HepG2 (cell line): ENCODE data around the gene CYP2A6. TPM values are rescaled to one million over a fixed set of nuclear protein-coding genes. Genes with fewer than 3 reads are reported as not detected.

Experiments
- ATAC-seq: fragments of 200-7000 bp; cut with Tn5 transposase; 3 replicates; pipeline ENCODE4 v1.9.1; 2020; ENCODE audit warnings: mild to moderate bottlenecking, moderate library complexity
- BruUV-seq: library from RNA; stranded (reverse); fragments of 400-500 nt; replicated peaks from 2 replicates; lab custom pipeline; 2021; lab: Mats Ljungman, UMichigan
- CTCF ChIA-PET: fragments of 300-600 bp; formaldehyde crosslinking; extraction: SDS; loops from one replicate; lab custom pipeline; 2021; ENCODE audit warnings: low total read pairs, inconsistent platforms, low intra/inter-chr PET ratio; lab: Yijun Ruan, JAX
- POLR2A ChIA-PET: fragments of 350-600 bp; sonication (Branson Sonifier 250); formaldehyde crosslinking; loops from one replicate; lab custom pipeline; 2020; ENCODE audit warnings: antibody characterized with exemption, inconsistent platforms; lab: Yijun Ruan, JAX
- DNase-seq: peaks from one replicate; pipeline ENCODE4 v3.0.0-alpha.2; 2015; ENCODE audit warnings: low spot score
- FAIRE-seq: peaks from 3 replicates; lab custom pipeline; 2011; peaks lifted over from hg19 to GRCh38; lab: Jason Lieb, UNC
- H2AFZ ChIP-seq: one replicate; pipeline ENCODE4 v1.6.1; 2011; ENCODE audit warnings: low read length, inconsistent platforms
- H3K27ac ChIP-seq: fragments of 300-600 bp; 3 replicates; pipeline ENCODE4 v1.8.0; 2011; ENCODE audit warnings: mixed run types, mild to moderate bottlenecking, mixed read lengths, low read length, inconsistent platforms; ENCODE audit not compliant: insufficient read depth; ENCODE audit errors: extremely low read length
- H3K27me3 ChIP-seq, 2 experiments: fragments of 200-600 bp in 1 of 2; 2 replicates in 1 of 2; 3 replicates in 1 of 2; pipeline versions ENCODE4 v1.6.0 to v1.8.0; 2011; ENCODE audit warnings: low read length in 2 of 2, mild to moderate bottlenecking in 2 of 2, moderate library complexity in 2 of 2, inconsistent platforms in 1 of 2; ENCODE audit not compliant: insufficient read depth in 2 of 2, control insufficient read depth in 1 of 2
- H3K36me3 ChIP-seq, 2 experiments: fragments of 200-600 bp in 1 of 2; replicated peaks in 1 of 2; 2 replicates in 1 of 2; 3 replicates in 1 of 2; pipeline versions ENCODE4 v1.5.1 to v1.8.0; 2011; ENCODE audit warnings: low read length in 2 of 2, inconsistent platforms in 1 of 2; ENCODE audit not compliant: insufficient read depth in 2 of 2, control insufficient read depth in 1 of 2
- H3K4me1 ChIP-seq: 2 replicates; pipeline ENCODE4 v1.5.1; 2012; ENCODE audit warnings: low read length, inconsistent platforms; ENCODE audit not compliant: insufficient read depth
- H3K4me2 ChIP-seq: 2 replicates; pipeline ENCODE4 v1.6.0; 2011; ENCODE audit warnings: low read depth, low read length, inconsistent platforms
- H3K4me3 ChIP-seq, 3 experiments: fragments of 200-600 bp in 1 of 3; sonication (generic), shearing (Covaris generic) in 1 of 3; replicated peaks in 1 of 3; 2 replicates each; pipeline ENCODE4 v1.5.1; 2011 to 2016; ENCODE audit warnings: low read length in 3 of 3, inconsistent platforms in 2 of 3, low read depth in 2 of 3, mild to moderate bottlenecking in 2 of 3, control low read depth in 1 of 3, mixed read lengths in 1 of 3; ENCODE audit not compliant: insufficient read depth in 1 of 3
- H3K79me2 ChIP-seq: one replicate; pipeline ENCODE4 v1.6.1; 2011; ENCODE audit warnings: low read length, inconsistent platforms; ENCODE audit not compliant: insufficient read depth
- H3K9ac ChIP-seq: 2 replicates; pipeline ENCODE4 v1.6.0; 2011; ENCODE audit warnings: mild to moderate bottlenecking, low read depth, low read length, inconsistent platforms; ENCODE audit not compliant: insufficient read depth
- H3K9me3 ChIP-seq: 2 replicates; pipeline ENCODE4 v1.5.1; 2012; ENCODE audit warnings: mild to moderate bottlenecking, low read length
- H4K20me1 ChIP-seq: 2 replicates; pipeline ENCODE4 v1.6.0; 2011; ENCODE audit warnings: inconsistent platforms, mild to moderate bottlenecking, low read length, moderate library complexity; ENCODE audit not compliant: insufficient read depth
- ARID4A ChIP-seq: sonication (generic); formaldehyde crosslinking; IDR thresholded peaks from 2 replicates; pipeline ENCODE4 v1.5.0; 2020; ENCODE audit warnings: mild to moderate bottlenecking, missing genetic modification reagents, borderline replicate concordance
- EEA1 ChIP-seq: sonication (generic); formaldehyde crosslinking; IDR thresholded peaks from 2 replicates; pipeline ENCODE4 v1.5.1; 2020; ENCODE audit warnings: mild to moderate bottlenecking, missing genetic modification reagents, borderline replicate concordance
- FOSL2 ChIP-seq: sonication (generic); formaldehyde crosslinking; IDR thresholded peaks from 2 replicates; pipeline ENCODE4 v1.4.0; 2020; ENCODE audit warnings: missing genetic modification reagents
- REST ChIP-seq, 2 experiments: IDR thresholded peaks; 2 replicates each; pipeline ENCODE4 v1.6.1; 2011 to 2012; ENCODE audit warnings: low read length in 2 of 2, borderline replicate concordance in 1 of 2, low read depth in 1 of 2, mild to moderate bottlenecking in 1 of 2, moderate library complexity in 1 of 2
- TP53 ChIP-seq: sonication (generic); formaldehyde crosslinking; conservative IDR thresholded peaks from 2 replicates; pipeline ENCODE4 v1.4.0; 2020; ENCODE audit warnings: missing genetic modification reagents
- ZNF572 ChIP-seq: sonication (generic); formaldehyde crosslinking; IDR thresholded peaks from 2 replicates; pipeline ENCODE4 v1.5.1; 2020; ENCODE audit warnings: mild to moderate bottlenecking, missing genetic modification reagents
- ZNF747 ChIP-seq: sonication (generic); formaldehyde crosslinking; IDR thresholded peaks from 2 replicates; pipeline ENCODE4 v1.8.1; 2023; ENCODE audit warnings: missing genetic modification reagents, mild to moderate bottlenecking, borderline replicate concordance
- ZNF891 ChIP-seq: sonication (generic); formaldehyde crosslinking; IDR thresholded peaks from 2 replicates; pipeline ENCODE4 v1.5.0; 2020; ENCODE audit warnings: mild to moderate bottlenecking, missing genetic modification reagents
- WGBS: methylation state at CpG from one replicate; pipeline ENCODE4 v1.1.6; 2017; ENCODE audit warnings: low lambda C conversion rate; 5-methylcytosine and 5-hydroxymethylcytosine counted together
- in situ Hi-C: cut with HindIII; loops from 2 replicates; pipeline ENCODE4 v1.10.0; 2017; ENCODE audit warnings: low pct_unique_long_range_greater_than_20kb; ENCODE audit not compliant: extremely low pct_ligation_motif_present
- intact Hi-C: fragments of 100-400 bp; cut with micrococcal nuclease; formaldehyde crosslinking; loops from one replicate; pipeline ENCODE4 v1.10.0; 2022; ENCODE audit not compliant: unreplicated experiment
- polyA plus RNA-seq, 8 experiments: library from polyadenylated mRNA; depleted of rRNA in 3 of 8; stranded (reverse) in 7 of 8; unstranded in 1 of 8; fragments of >200 nt; fragmentation: Illumina TruSeq in 4 of 8; extraction: Trizol in 4 of 8; gene quantifications; 2 replicates each; pipeline versions ENCODE4 v1.2.1 to v1.2.3, GENCODE V29; 2011 to 2016; ENCODE audit warnings: low read depth in 4 of 8, missing spikeins in 1 of 8, mixed read lengths in 1 of 8; ENCODE audit not compliant: insufficient read depth in 1 of 8
- total RNA-seq, 5 experiments: library from RNA; depleted of rRNA; stranded (reverse); fragments of >200 nt; fragmentation: Illumina TruSeq; extraction: Trizol; gene quantifications; 2 replicates each; pipeline ENCODE4 v1.2.3, GENCODE V29; 2016; ENCODE audit warnings: low read depth in 1 of 5

CYP2A6 gene
- total and polyA plus RNA-seq, 2 of the 13 experiments (the other 11 are each of a cell fraction or from before 2014, with no cell fraction given): not detected

- no peaks in the 10 kb centered on the region; a peak in 1 of 5 replicates for H3K27me3 ChIP-seq
- peaks cover 27% of the 10 kb centered on the region for H3K4me1 ChIP-seq
- H3K4me2 ChIP-seq: no peak overlapping the region
- H3K9me3 ChIP-seq: no peaks in the 10 kb centered on the region
- no peak overlapping the region for H3K9ac ChIP-seq
- BruUV-seq: no TSS peak
- no peak overlapping the region for H3K4me3 ChIP-seq
- ChIA-PET CTCF (interaction anchor here (0.7 to 1.1 kb wide), 3 partner anchors 63 to 144 kb away, joined by 3 to 4 read pairs (median 4); no protein-coding TSS in a partner anchor), POLR2A (interaction anchor here (0.6 to 3.1 kb wide), 7 partner anchors 9 to 606 kb away, joined by 3 to 21 read pairs (median 7); partner anchors contain the start of genes ACTMAP, EGLN2, RAB4B and SNRPA)
- H4K20me1 ChIP-seq: peaks cover 11% of the 10 kb centered on the region; the same call in 1 of the 2 replicates
- in situ Hi-C loops: loop anchor here (5.0 kb wide), 2 partner anchors 55 to 145 kb away; partner anchors contain the start of genes ACTMAP and SNRPA
- ATAC-seq (peak; percentile 57), DNase-seq (peak; percentile 49), FAIRE-seq (no peak)
- WGBS: 84% methylated on average over 10 of the region's 18 CpGs
- peaks cover 9% of the 10 kb centered on the region for H3K79me2 ChIP-seq
- H3K36me3 ChIP-seq: peaks cover 13 to 29% of the 10 kb centered on the region in 2 experiments; a peak in 4 of 5 replicates
- no peak overlapping the region for H2AFZ ChIP-seq
- H3K27ac ChIP-seq: no peak overlapping the region
- intact Hi-C loops: loop anchor here (2.0 to 5.0 kb wide), 3 partner anchors 63 to 145 kb away; partner anchors contain the start of genes COQ8B and ITPKC
- TF ChIP-seq REST (IDR thresholded peaks at IDR 0.05; ENCODE audit: borderline replicate concordance in 1 of 2, low read depth in 1 of 2, low read length in 2 of 2) (no peak), EEA1 (CRISPR knock-in tag) (no peak), ZNF747 (CRISPR knock-in tag) (0 out of 2 replicates have a peak, but pooled peaks have one; percentile 38), ZNF891 (no peak), TP53 (no peak), ZNF572 (CRISPR knock-in tag) (no peak), ARID4A (0 out of 2 replicates have a peak, but pooled peaks have one; percentile 1), FOSL2 (peak; percentile 59)
Observed at GRCh38 chr19:40807147-40808020, 42.9 kb downstream of the CYP2A6 start.
